Endothelial cell of umbilical vein (primary cell): ENCODE measurements around the gene TSC22D3.

Experiments
- POLR2A ChIP-seq: IDR thresholded peaks from 2 replicates; pipeline ENCODE4 v1.6.1; 2012; ENCODE audit warnings: low read depth, mild to moderate bottlenecking, control low read depth, low read length
- TF ChIP-seq, protein P1 (sequence below), 2 donors: IDR thresholded peaks; 1 replicate in 1 of 2; 2 replicates in 1 of 2; pipeline ENCODE4 v1.5.1; 2011; ENCODE audit warnings: low read length in 2 of 2, mild to moderate bottlenecking in 2 of 2, moderate library complexity in 2 of 2, control low read depth in 1 of 2, inconsistent platforms in 1 of 2, low read depth in 1 of 2; ENCODE audit not compliant: insufficient read depth in 1 of 2; ENCODE audit errors: extremely low read depth in 1 of 2
- TF ChIP-seq, protein P2 (sequence below): IDR thresholded peaks from 2 replicates; pipeline ENCODE4 v1.6.1; 2011; ENCODE audit not compliant: insufficient read depth, insufficient read length

DNA sequence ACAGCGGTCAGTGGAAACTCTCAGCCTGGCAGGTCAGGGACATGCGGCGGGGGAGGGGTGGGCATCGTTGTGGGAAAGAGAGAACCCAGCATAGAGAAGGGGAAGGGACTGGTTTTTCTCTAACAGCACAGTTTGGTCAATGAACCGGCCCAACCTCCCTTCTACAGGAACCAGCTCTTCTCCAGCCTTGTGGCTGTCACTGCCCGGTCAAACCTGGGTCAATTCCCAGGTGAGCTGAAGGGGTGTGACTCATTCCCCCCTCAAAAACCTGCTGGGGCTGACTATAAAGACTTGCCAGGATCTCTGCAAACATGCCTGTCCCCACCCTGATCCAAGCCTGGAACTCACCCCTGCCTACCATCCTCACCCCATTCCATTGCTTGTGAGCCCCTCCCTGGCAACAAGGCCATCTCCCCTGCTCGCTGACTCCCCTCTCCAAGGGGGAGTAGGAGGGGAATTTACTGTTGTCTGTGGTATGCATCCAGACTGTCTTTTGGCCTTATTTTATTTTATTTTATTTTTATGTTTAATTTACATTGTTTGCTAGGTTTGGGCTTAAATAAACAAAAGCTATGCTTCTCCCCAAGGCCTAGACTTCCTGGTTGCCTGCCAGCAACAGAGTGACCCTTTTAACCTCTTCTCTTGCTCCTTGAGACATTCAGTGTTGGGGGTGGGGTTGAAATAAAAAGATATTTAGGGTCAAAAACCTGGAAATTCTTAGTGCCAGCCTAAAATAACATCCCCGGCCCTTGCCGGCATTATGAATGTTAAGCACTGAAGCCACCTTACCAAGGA lies 49.6 kb downstream of the TSC22D3 start:
- TF ChIP-seq, protein P1, sequence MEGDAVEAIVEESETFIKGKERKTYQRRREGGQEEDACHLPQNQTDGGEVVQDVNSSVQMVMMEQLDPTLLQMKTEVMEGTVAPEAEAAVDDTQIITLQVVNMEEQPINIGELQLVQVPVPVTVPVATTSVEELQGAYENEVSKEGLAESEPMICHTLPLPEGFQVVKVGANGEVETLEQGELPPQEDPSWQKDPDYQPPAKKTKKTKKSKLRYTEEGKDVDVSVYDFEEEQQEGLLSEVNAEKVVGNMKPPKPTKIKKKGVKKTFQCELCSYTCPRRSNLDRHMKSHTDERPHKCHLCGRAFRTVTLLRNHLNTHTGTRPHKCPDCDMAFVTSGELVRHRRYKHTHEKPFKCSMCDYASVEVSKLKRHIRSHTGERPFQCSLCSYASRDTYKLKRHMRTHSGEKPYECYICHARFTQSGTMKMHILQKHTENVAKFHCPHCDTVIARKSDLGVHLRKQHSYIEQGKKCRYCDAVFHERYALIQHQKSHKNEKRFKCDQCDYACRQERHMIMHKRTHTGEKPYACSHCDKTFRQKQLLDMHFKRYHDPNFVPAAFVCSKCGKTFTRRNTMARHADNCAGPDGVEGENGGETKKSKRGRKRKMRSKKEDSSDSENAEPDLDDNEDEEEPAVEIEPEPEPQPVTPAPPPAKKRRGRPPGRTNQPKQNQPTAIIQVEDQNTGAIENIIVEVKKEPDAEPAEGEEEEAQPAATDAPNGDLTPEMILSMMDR (IDR thresholded peaks at IDR 0.05; ENCODE audit: extremely low read depth in 1 of 2, insufficient read depth in 1 of 2, low read depth in 1 of 2, low read length in 2 of 2), result no peak
- TF ChIP-seq, protein P2, sequence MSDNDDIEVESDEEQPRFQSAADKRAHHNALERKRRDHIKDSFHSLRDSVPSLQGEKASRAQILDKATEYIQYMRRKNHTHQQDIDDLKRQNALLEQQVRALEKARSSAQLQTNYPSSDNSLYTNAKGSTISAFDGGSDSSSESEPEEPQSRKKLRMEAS, result no peak
- TF ChIP-seq POLR2A, result no peak
